ENCODE measurements around the gene PRF1.
"Not testable (repeated sequence)": the region's sequence is repeated elsewhere in the genome, so short reads cannot be mapped to it uniquely, and the experiment has no call there.

Gene PRF1

DNA sequence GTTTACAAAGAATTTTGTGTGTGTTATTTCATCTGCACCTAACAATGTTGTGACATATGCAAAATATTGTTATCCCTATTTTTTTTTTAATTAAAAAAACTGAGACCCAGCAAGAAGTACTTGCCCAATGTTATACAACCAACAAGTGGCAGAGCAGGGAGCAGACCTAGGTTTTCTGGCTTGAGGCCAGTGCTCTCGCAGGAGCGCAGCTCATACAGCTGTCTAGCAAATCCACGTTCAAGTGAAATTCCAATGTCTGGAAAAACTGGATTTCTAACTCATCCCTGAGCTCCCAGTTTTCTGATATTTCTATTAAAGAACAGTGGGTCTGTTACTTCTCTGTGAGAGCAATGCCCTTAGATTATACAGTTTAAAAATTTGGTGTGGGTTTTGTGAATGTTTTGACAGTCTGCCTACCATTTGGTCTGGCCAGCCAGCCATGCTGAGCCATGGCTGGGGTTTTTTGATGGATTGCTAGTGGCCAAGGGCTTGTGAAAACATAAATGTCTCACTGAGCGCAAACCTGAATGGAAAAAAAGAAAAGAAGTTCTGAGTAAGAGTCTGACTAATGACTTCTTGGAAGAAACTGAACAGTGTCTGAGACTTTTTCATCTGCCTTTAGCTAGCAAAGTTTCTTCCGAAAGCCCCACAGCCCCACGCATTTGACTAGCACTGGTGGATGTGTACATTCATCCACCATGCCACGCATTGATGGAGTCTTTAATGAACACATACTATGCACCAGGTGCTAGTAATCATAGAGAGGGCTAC, 15.4 kb upstream of the PRF1 start:
- FAIRE-seq, result no peak

DNA sequence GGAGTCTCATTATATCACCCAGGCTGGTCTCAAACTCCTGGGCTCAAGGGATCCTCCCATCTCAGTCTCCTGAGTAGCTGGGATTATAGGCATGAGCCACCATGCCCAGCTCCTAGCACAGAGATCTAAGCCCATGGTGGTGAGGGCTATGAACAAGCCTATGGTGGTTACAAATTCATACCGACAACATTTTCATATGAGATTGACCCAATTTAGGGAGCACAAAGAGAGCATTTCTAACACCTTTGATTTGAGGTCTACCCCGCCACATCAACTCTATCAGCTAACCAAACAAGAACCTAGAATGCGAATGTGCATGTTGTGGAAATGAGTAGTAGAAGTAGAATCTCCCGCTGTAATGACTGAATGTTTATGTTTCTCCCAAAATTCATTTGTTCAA, 14.2 kb upstream of the PRF1 start:
- no peak for FAIRE-seq

DNA sequence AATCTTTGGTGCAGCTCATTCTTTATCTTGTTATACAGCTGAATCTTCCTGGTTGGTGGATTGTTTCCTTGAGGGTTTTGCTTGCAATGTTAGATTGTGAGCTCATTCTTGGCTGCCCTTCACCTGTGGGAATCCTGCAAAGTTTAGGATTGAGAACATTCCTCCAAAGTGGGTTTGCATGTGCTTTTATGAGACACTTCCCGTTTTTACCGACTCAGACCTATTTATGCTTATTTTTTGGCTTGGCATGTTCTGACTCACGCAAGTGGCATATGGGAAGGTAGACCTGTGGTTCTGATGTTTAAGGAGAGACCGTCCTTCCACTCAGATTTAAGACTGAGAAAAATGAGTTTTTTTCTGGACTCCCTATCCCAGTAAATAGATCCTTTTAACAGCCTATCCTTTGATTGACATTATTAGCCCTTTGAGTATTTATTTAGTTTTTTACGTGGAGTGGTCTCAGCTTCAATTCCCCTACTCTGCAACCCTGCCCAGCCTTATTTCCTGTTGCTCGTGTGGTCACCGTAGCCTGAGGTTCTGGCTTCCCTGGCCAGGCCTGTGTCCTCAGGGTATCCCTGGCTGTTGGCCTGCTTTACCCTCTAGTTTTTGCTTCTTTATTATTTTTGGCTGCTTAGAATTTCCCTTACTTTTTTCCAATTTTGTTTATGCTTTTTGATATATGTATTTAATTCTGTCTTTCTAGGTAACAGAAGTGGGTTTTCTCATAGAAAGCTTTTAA, 13.4 kb upstream of the PRF1 start:
- no peak for FAIRE-seq

DNA sequence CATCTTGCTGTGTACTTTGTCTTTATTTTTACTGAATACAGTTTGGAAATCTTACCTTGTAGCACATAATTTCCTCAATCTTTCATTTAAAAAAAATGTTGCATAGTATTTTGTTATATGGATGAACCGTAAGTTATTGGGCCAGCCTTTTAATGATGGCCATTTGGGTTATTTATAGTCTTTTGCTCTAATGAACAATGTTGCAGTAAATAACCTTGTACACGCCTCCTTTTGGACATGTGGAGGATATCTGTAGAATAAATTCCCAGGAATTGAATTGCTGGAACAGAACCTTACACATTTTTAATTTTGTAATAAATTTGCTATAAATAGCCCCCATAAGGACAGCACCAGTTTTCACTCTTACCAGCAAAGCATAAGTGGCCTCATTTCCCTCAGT, 12.7 kb upstream of the PRF1 start:
- FAIRE-seq, result no peak

DNA sequence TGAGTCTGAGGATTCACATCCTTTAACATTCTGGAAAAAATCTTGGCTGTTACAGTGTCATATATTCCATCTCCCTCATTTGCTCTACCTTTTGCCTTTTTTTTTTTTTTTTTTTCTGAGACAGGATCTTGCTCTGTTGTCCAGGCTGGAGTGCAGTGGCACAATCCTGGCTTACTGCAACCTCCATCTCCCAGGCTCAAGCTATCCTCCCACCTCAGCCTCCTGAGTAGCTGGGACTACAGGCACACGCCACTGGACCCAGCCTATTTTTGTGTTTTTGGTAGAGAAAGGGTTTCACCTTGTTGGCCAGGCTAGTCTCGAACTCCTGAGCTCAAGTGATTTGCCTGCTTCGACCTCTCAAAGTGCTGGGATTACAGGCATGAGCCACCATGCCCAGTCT, 11.8 kb upstream of the PRF1 start:
- FAIRE-seq, result not testable (repeated sequence)

DNA sequence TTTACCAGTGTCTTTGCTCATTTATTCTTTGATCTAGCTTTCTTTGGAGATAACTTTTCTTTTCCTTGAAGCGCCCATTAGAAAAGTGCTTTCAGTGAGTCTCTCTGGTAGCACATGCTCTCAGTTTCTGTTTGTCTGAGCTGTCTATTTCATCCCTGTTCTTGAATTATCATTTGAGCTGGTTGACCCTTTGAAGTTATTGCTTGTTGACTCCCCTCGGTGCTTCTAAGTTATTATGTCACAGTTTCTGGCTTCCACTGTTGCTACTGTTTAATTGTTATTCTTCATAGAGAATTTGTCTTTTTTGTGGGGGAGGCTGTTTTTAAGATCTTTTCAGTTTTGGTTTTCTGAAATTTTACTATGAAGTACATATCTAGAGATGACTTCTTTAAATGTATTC, 11.4 kb upstream of the PRF1 start:
- FAIRE-seq, result no peak

DNA sequence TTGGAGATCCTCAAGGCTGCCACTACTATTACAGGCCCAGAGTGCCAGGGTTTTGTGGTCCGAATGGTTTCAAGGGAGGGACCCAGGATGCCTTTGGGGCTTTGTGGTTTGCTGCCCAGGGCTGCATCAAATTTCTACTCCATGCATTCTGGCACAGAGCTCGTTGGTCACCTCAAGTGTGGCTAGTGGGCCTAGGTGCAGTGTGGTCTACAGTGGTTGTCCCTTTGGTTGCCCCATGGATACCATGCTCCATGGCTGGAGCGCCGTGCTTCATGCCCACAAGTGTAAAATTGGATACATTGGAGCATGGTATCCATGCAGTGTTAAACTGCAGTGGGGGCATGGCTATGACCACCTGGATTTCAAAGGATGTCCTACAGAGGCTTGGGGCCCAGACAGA, 5.4 kb upstream of the PRF1 start:
- no peak for FAIRE-seq

DNA sequence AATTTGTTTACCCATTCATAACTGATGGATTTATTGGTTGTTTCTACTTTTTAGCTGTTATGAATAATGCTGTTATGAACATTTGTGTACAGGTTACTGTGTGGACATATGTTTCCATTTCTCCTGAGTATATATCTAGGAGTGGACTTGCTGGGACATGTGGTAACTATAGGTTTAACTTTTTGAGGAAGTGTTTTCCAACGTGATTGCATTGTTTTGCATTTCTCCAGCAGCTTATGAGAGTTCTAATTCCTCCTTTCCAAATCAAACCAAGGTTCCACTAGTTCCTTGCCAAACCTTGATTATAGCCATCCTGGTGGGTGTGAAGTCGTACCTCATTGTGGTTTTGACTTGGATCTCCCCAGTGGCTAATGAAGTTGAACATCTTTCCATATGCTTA, 2.6 kb upstream of the PRF1 start:
- FAIRE-seq, result no peak

DNA sequence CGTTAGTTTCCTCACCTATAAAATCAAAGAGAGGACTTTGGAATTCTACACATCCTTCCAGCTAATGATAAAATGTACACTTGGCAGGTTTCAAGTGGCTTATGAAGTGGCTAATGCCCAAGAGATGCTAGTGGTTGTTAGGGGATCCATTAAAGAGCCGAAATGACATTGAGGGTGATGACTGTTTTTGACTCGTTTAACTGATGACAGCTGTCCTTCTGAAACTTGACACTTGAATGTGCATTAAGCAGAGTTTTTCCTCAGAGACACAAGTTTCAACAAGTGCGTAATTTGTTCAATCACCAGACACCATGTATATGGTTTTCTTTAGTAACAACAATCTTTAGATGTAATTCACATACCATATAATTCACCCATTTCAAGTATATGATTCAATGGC, 1.6 kb upstream of the PRF1 start:
- no peak for FAIRE-seq

DNA sequence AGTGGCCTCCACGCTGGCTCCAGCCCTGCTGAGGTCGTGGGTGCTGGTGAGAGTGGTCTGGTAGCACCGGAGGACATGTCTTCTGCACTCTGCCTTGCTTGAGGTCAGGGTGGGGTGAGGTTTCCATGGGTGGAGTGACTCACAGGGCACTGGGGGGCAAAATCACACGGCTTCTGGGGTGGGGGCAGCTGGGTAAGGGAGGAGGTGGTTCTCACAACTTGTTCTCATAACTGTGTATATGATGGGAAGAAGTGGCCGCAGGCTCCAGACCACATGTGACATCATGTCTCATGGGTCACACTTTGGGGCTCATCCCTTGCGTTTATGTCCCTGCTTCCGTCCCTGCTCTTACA, 884 bp upstream of the PRF1 start:
- no peak for FAIRE-seq

DNA sequence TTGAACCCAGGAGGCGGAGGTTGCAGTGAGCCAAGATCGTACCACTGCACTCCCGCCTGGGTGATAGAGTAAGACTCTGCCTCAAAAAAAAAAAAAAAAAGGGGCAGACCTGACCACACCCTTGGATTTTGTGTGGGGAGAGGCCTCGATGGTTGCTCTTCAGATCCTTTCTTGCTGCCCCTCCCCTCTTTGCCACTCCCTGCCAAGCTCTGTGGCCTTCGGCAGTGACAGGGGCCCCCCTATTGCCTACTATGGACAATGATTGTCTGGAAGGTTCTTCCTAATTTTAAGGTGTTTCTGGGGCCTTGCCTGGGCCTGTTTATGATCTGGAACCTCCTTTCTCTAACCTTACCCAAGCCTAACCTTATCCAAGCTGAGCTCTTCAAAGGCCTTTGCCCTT, 795 bp downstream of the PRF1 start:
- no peak for FAIRE-seq

DNA sequence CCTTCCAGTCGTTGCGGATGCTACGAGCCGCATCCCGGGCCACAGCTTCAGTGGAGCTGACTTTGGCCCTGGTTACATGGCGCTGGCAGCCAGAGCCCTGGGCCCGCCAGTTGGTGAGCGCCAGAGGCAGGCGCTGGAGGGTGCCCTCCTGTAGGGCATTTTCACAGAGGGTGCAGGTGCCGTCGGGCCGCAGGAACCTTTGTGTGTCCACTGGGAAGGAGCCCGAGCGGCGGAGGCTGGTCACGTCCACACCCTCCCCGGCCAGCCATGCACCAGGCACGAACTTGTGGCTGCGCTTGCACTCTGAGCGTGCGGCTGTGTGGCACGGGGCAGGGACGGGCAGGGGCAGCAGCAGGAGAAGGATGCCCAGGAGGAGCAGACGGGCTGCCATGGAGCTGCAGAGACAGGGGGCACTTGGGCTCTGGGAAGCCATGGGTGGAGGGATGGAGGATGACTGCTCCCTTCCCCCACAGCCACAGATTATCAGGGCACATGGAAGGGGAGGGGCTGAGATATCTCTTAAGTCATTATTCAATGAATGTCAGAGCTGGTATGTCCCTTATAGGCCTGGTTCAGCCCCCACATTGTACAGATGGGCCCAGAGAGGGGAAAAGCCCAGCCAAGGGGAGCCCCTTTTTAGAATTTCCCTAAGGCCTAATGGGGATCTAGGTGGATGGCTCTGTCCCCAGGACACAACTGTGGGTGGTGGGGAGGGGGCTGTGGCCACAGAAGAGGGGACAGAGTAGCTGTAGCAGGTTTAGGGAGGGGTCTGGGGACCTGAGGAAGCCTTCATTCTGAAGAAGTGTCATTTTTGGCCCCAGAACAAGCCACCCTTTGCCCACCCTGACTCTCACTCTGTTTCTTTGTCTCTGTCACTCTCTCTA, 1.8 kb downstream of the PRF1 start:
- FAIRE-seq, result no peak

DNA sequence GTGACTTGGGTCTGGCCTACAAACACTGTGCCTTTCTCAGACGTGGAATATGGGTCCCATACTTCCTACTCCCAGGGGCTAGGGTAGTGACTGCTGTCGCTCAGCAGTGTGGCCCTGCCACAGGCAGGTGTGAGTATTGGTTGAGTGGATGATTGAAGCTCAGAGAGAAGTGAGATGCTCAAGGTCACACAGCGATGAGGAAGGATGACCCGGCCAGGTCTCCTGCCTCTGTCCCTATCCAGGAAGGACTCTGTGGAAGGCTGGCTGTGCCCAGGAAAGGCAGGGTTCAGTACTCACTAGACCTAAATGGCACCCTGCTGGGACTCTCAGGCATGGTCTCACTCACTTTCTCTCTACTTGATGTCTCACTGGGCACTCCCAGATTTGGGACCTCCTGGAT, 2.8 kb downstream of the PRF1 start:
- FAIRE-seq, result no peak

DNA sequence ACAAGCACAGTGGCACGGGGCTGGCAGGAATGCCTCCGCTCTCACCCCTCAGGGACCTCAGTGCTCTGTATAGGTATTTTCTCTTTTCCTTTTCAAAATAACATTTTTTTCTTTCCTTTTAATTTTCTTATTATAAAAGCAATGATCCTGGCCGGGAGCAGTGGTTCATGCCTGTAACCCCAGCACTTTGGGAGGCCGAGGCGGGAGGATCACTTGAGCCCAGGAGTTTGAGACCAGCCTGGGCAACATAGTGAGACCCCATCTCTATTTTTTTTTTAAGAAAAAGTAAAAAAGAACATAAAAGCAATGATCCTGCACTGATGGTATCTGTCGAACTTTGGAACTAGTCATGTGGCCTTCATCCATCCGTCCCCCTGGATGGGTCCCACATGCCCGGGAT, 3.2 kb downstream of the PRF1 start:
- no peak for FAIRE-seq

DNA sequence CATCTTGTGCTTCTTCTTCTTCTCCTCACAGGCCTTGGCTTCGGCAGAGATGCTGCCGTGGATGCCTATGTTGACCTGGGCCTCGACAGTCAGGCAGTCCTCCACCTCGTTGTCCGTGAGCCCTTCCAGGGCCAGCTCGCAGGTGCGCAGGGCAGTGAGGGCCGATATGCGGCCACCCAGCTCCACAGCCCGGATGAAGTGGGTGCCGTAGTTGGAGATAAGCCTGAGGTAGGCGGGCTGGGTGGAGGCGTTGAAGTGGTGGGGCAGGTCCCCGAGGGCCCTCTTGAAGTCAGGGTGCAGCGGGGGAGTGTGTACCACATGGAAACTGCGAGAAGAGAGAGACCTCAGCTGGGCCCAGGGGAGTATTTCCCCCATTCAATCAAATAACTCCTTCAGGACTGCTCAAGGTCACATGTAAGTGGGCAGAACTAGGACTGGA, 3.7 kb downstream of the PRF1 start:
- no peak for FAIRE-seq

DNA sequence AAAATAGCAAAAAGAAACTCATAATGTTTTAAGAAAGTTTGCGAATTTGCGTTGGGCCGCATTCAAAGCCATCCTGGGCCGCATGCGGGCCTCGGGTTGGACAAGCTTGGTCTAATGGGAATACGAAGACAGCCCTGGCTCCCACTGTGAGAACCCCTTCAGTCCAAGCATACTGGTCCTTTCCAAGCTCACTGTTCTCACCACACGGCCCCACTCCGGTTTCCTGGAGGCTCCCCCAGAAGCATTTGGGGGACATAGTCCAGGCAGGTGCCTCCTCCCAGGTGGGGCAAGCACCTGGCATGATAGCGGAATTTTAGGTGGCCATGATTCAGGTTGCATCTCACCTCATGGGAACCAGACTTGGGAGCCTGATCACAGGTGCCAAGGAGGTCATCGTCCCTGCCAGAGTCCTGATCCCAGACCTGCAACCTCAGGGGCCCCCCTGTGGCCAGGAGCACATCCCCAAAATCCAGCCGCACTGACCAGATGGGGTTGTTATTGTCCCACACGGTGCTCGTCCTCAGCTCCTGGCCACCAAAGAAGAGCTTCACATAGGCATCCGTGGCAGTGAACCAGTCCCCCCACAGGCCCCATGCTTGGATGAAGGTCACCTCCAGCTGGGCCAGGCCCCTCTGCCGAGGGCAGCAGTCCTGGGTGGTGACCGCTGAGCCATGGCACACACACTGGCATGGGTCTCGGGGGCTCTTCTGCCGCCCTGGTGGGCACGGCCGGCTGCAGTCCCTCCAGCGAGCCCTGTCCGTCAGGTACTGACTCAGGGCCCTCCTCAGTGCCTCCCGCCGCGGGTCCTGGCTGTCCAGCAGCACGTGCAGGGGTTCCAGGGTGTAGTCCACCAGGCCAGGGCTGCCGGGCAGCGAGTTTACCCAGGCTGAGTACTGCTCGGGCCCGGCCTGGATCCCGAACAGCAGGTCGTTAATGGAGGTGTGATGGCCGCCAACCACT, 4.4 kb downstream of the PRF1 start:
- FAIRE-seq, result no peak

DNA sequence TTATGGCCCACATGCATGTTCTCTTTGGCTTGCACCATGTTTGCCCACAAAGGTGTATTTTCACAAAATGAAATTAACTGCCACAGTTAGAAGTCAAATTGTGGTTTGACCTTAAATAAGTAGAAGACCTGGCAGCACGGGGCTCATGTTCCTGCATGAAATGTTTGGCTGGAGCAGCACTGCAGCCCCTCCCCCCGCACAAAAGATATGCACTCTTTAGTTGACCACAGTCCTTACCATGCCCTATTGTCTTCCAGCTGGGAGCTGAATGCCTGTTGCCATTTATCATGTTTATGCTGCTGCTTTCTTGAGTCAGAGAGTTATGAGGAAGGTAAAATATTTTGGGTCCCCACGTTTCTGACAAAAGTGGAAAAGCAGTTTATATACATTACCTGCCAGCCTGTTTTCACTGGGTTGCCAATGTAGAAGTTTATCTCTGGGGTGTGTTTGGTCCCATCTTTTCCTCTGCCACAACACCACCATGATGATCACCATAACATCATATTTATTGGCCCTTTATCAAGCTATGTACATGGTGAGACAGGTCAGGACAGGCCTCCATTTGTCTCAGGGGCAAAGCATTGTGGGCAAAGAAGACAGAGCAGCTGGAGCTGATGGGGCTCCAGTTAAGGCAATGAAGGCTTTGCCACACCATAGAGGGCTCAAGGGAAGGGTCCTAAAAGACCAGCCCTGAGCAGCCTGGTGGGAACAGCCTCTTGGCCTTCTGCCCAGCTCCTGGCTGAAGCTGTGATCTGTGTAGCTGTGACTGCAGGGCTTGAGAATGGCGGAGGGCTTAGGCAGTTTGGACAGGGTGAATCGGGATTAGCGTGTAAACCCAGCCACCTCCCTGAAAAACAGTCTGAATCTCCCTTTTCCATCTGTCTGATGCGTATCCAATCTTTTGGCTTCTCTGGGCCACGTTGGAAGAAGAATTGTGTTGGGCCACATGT, 5.4 kb downstream of the PRF1 start:
- FAIRE-seq, result no peak

DNA sequence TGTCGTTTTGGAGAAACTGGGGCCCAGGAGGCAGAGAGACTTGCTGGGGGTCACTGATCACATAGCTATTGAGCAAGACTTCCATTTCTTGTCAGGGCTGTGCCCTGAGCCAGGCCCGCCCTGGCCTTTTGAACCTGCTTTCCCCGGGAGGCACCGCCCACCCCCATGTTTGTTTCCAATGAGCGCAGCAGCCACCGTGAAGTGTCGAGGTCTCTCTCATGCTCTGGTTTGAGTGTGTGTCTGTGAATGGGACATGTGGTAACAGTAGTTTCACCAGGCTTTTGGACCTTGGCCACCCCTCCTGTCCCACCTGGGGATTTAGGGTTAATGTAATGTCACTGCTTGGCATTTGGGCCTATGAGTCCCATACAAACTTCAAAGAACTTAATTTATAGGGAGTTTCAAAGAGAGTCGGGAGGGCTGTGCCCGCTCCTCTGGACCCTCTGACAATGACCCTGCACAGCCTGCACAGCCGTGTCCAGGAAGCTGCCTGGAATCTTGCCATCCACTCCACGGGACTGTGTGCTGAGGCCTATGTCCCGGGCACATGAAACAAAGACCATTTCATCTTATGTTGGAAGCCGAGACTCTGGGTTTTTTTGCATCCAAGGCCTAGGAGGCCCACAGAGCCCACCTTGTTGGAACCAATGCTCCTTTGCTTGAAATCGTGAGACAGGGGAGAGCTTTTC, 6.3 kb downstream of the PRF1 start:
- FAIRE-seq, result no peak

DNA sequence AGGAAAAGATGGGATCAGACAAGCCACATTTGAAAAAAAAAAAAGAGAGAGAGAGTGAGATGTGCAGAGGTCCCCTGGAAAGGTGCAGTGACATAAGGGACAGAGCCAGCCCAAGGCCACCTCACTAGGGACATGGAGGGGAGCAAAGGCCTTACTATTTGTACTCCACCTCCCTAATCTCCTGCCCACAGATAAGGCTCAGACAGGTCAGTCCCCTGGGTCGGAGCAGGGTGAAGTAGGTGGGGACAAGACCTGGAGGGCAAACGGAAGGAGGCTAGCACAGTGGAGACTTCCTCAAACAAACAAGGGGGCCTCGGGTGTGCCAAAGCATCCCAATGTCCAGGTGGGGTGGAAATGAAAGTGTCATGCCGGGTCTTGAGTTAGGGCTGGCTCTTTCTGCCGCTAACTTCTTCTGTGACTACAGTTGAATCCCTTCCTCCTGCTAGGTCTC, 7.0 kb downstream of the PRF1 start:
- FAIRE-seq, result no peak

DNA sequence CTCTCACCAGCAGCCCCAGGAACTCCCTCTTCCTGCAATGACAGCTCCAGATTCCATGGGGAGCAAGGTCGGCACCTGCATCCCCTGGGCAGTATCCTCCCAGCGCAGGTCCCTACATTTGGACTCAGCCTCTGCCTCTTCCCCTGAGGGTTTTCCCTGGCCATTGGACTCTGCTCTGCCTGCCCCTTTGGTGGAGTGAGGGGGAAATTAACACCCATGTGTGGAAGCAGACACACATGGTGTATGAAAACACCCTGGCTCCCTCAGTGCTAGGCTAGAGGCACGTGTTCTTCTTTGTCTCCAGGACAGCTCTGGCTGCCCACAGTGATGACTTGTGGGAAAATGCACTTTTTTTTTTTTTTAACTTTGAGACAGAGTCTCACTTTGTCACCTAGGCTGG, 8.4 kb downstream of the PRF1 start:
- FAIRE-seq, result no peak

DNA sequence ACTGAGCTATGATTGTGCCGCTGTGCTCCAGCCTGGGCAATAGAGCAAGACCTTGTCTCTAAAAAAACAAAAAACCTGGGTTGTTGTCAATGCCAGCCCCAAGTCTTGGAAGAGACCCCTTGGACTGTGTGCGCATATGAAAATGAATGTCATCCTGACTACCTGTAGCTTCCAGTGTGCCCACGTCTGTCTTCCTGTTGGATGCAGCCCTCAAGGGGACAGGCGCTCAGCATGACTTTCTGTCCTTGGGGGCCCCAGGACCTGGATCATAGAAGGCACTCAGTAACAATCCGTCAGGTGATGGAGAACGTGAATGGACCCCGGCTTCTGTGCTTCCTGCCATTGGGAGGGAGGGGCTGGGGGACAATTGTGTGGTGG, 9.0 kb downstream of the PRF1 start:
- no peak for FAIRE-seq
